GM06990 (cell line): ENCODE results near the gene FN1.
"Not testable (repeated sequence)": the region's sequence is repeated elsewhere in the genome, so short reads cannot be mapped to it uniquely, and the experiment has no call there.

Experiments
- DNase-seq: peaks from one replicate; pipeline ENCODE4 v3.0.0-alpha.2; 2011; ENCODE audit not compliant: insufficient read length; ENCODE audit errors: extremely low read depth
- H3K27me3 ChIP-seq: replicated peaks from 2 replicates; pipeline ENCODE4 v1.6.0; 2011; ENCODE audit warnings: low read length; ENCODE audit not compliant: control insufficient read depth, insufficient read depth
- H3K36me3 ChIP-seq: 2 replicates; pipeline ENCODE4 v1.5.1; 2011; ENCODE audit warnings: low read length; ENCODE audit not compliant: control insufficient read depth, insufficient read depth
- H3K4me3 ChIP-seq: replicated peaks from 2 replicates; pipeline ENCODE4 v1.5.1; 2011; ENCODE audit warnings: low read depth, mild to moderate bottlenecking, control low read depth, low read length
- CTCF ChIP-seq: IDR thresholded peaks from 2 replicates; pipeline ENCODE4 v1.5.1; 2011; ENCODE audit warnings: low read length, control low read depth, mild to moderate bottlenecking, inconsistent platforms; ENCODE audit not compliant: insufficient read depth, poor library complexity, severe bottlenecking

FN1 gene

GRCh38 chr2:215409331-215410127 lies 26.3 kb downstream of the FN1 start:
- no peak overlapping the region for H3K4me3 ChIP-seq
- H3K27me3 ChIP-seq, result no peaks in the 10 kb centered on the region
- H3K36me3 ChIP-seq, result no peaks in the 10 kb centered on the region
- no peak for TF ChIP-seq CTCF
- DNase-seq, result no peak

- DNase-seq, H3K4me3 ChIP-seq, H3K27me3 ChIP-seq, H3K36me3 ChIP-seq: not testable (repeated sequence)
Measured at GRCh38 chr2:215408441-215408840, 27.4 kb downstream of the FN1 start.

GRCh38 chr2:215407590-215408264 lies 28.1 kb downstream of the FN1 start:
- Histone ChIP-seq H3K27me3 (no peaks in the 10 kb centered on the region), H3K36me3 (no peaks in the 10 kb centered on the region), H3K4me3 (no peak overlapping the region)
- no peak for TF ChIP-seq CTCF
- DNase-seq, result no peak

GRCh38 chr2:215407061-215407460 lies 28.8 kb downstream of the FN1 start:
- TF ChIP-seq CTCF, result no peak
- no peak for DNase-seq
- H3K36me3 ChIP-seq, result no peaks in the 10 kb centered on the region
- no peak overlapping the region for H3K4me3 ChIP-seq
- H3K27me3 ChIP-seq, result no peaks in the 10 kb centered on the region

GRCh38 chr2:215405722-215406581 lies 29.9 kb downstream of the FN1 start:
- no peaks in the 10 kb centered on the region for H3K27me3 ChIP-seq
- H3K36me3 ChIP-seq, result no peaks in the 10 kb centered on the region
- peak; percentile 4 for DNase-seq
- no peak overlapping the region for H3K4me3 ChIP-seq
- no peak for TF ChIP-seq CTCF
